T-cell (primary cell): Measurements from ENCODE around the gene OR6N1. TPM values are rescaled to one million over a fixed set of nuclear protein-coding genes. Genes with fewer than 3 reads are reported as not detected.
A peak's percentile ranks its signal among the peaks of the same experiment; 100 is the strongest.

Experiments used
- ATAC-seq, 4 experiments: fragments of 200-7000 bp in 3 of 4; fragments of 150-1000 bp in 1 of 4; cut with Tn5 transposase; replicated peaks in 1 of 4; 1 replicate in 3 of 4; 2 replicates in 1 of 4; pipeline ENCODE4 v1.10.0; 2021; ENCODE audit warnings: moderate library complexity in 3 of 4, mild to moderate bottlenecking in 2 of 4, moderate number of reproducible peaks in 1 of 4
- CTCF ChIA-PET, 2 donors: fragments of 300-600 bp; sonication (Branson Sonifier 250); formaldehyde crosslinking; loops; one replicate each; lab custom pipeline; 2022; ENCODE audit warnings: antibody characterized with exemption in 2 of 2; lab: Charles Lee
- POLR2A ChIA-PET, 2 donors: fragments of 300-600 bp; sonication (Branson Sonifier 250); formaldehyde crosslinking; loops; one replicate each; lab custom pipeline; 2022; ENCODE audit warnings: antibody characterized with exemption in 2 of 2; lab: Charles Lee
- DNase-seq, 35 experiments: peaks; one replicate each; pipeline versions ENCODE4 v3.0.0 to v3.0.0-alpha.2; 2013 to 2023
- H3K27ac ChIP-seq: one replicate; pipeline ENCODE4 v1.5.1; 2013; ENCODE audit warnings: low read length
- H3K27me3 ChIP-seq, 2 experiments: replicated peaks in 1 of 2; 1 replicate in 1 of 2; 2 replicates in 1 of 2; pipeline versions ENCODE4 v1.6.1 to v1.7.0; 2013; ENCODE audit warnings: low read length in 1 of 2, mixed read lengths in 1 of 2; ENCODE audit not compliant: control insufficient read depth in 2 of 2, insufficient read depth in 2 of 2; ENCODE audit errors: extremely low read depth in 1 of 2
- H3K36me3 ChIP-seq, 2 donors: 1 replicate in 1 of 2; 2 replicates in 1 of 2; pipeline versions ENCODE4 v1.6.1 to v1.7.0; 2013; ENCODE audit warnings: low read length in 1 of 2; ENCODE audit not compliant: control insufficient read depth in 2 of 2, insufficient read depth in 1 of 2; ENCODE audit errors: extremely low read depth in 1 of 2
- H3K4me1 ChIP-seq, 2 experiments: 1 replicate in 1 of 2; 2 replicates in 1 of 2; pipeline versions ENCODE4 v1.6.1 to v1.7.0; 2013; ENCODE audit warnings: low read length in 2 of 2, mixed read lengths in 1 of 2; ENCODE audit not compliant: insufficient read depth in 2 of 2, control insufficient read depth in 1 of 2; ENCODE audit errors: extremely low read depth in 1 of 2
- H3K4me3 ChIP-seq, 2 donors: 1 replicate in 1 of 2; 2 replicates in 1 of 2; pipeline versions ENCODE4 v1.5.1 to v1.7.0; 2013; ENCODE audit warnings: mild to moderate bottlenecking in 2 of 2, low read length in 1 of 2, moderate library complexity in 1 of 2; ENCODE audit not compliant: control insufficient read depth in 1 of 2; ENCODE audit errors: extremely low read depth in 1 of 2
- H3K9me3 ChIP-seq: 2 replicates; pipeline ENCODE4 v1.7.0; 2013
- H3K27ac Mint-ChIP-seq, 2 donors: one replicate each; pipeline ENCODE4 v1.8.0; 2020 to 2021; ENCODE audit warnings: mild to moderate bottlenecking in 2 of 2, mixed read lengths in 2 of 2
- H3K27me3 Mint-ChIP-seq, 2 donors: one replicate each; pipeline ENCODE4 v1.8.0; 2021 to 2022; ENCODE audit warnings: mixed read lengths in 2 of 2
- H3K36me3 Mint-ChIP-seq: one replicate; pipeline ENCODE4 v1.8.0; 2021; ENCODE audit warnings: mixed read lengths
- H3K4me1 Mint-ChIP-seq, 3 donors: one replicate each; pipeline ENCODE4 v1.8.0; 2020 to 2022; ENCODE audit warnings: mixed read lengths in 3 of 3, mild to moderate bottlenecking in 1 of 3
- H3K4me3 Mint-ChIP-seq, 3 donors: one replicate each; pipeline ENCODE4 v1.8.0; 2020 to 2022; ENCODE audit warnings: mild to moderate bottlenecking in 3 of 3, mixed read lengths in 3 of 3, moderate library complexity in 3 of 3
- H3K9me3 Mint-ChIP-seq, 3 donors: one replicate each; pipeline ENCODE4 v1.8.0; 2020 to 2022; ENCODE audit warnings: mixed read lengths in 3 of 3
- WGBS: methylation state at CpG from one replicate; pipeline ENCODE4 v1.1.5; 2013; ENCODE audit warnings: missing lambda C conversion rate; ENCODE audit not compliant: insufficient coverage; 5-methylcytosine and 5-hydroxymethylcytosine counted together
- total RNA-seq, 35 experiments: library from RNA in 6 of 35; stranded (reverse) in 6 of 35; fragments of 120-200 nt in 1 of 35; gene quantifications; one replicate each; pipeline versions ENCODE4 v1.2.1 to v1.2.4 and lab custom pipeline; 2013 to 2026

Gene OR6N1
- total RNA-seq, 5 donors from 2014 or later (not counting 1 experiment from before 2014, with no cell fraction given): not detected

DNA sequence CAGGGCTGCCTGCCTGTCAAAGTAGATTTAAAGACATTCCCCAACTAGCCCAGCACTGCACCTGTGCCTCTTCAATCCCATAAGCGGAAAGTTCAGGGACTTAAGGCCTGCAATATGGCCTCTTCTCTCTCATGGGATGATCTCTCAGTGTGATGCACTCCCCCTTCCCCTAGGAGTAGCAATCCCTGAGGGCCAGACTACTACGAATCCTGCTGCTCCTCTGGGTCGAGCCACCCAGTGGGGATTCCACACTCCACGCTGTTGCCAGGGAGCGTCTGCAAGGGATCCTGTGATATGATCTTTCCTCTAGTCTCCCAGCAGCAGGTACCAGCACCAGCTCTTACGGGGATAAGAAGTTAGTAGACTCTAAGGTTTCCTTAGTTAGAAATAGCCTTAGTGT lies 22.3 kb upstream of the OR6N1 start:
- no peak for ATAC-seq
- 100% methylated on average over 1 of the region's 6 CpGs for WGBS
- Mint-ChIP-seq H3K36me3 (no peaks in the 10 kb centered on the region), H3K27ac (no peak overlapping the region), H3K27me3 (peaks cover 0 to 15% of the 10 kb centered on the region in 2 donors), H3K9me3 (no peaks in the 10 kb centered on the region), H3K4me3 (no peak overlapping the region), H3K4me1 (no peaks in the 10 kb centered on the region)
- H3K4me3 ChIP-seq: no peak overlapping the region
- H3K9me3 ChIP-seq: no peaks in the 10 kb centered on the region
- no peaks in the 10 kb centered on the region for H3K4me1 ChIP-seq
- H3K27me3 ChIP-seq: no peaks in the 10 kb centered on the region
- ChIA-PET POLR2A (no interaction called here), CTCF (interaction anchor here (0.5 to 2.6 kb wide), 7 partner anchors 25 to 587 kb away, joined by 3 to 13 read pairs (median 3); no protein-coding TSS in a partner anchor)
- no peak overlapping the region for H3K27ac ChIP-seq
- DNase-seq: no peak
- H3K36me3 ChIP-seq: no peaks in the 10 kb centered on the region

DNA sequence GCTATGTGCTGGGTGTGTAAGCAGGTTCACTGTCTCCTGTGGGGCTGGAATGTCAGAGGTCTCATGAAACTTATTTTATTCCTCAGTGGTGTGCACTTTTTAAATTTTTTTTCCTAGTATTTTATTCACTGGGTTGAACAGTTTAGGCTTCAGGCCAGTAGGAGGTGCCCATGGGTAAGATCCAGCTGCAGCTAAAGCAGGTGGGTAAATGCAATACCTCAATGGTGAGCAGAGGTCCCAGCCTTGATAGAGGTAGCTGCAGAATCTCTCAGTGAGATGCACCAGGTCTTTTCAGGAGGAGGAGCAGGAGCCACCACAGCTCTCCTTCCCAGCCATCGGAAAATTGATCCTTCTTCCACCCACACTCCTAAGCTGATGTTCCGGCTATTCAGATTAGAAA lies 21.6 kb upstream of the OR6N1 start:
- peak in 28 of 35 experiments; percentile 3 to 54 (median 22) for DNase-seq
- Mint-ChIP-seq H3K9me3 (no peaks in the 10 kb centered on the region), H3K4me1 (no peaks in the 10 kb centered on the region), H3K27ac (no peak overlapping the region), H3K4me3 (no peak overlapping the region), H3K36me3 (no peaks in the 10 kb centered on the region), H3K27me3 (peaks cover 0 to 15% of the 10 kb centered on the region in 2 donors)
- Histone ChIP-seq H3K4me1 (no peaks in the 10 kb centered on the region), H3K4me3 (no peak overlapping the region), H3K27me3 (no peaks in the 10 kb centered on the region), H3K36me3 (no peaks in the 10 kb centered on the region), H3K27ac (no peak overlapping the region), H3K9me3 (no peaks in the 10 kb centered on the region)
- CTCF ChIA-PET: interaction anchor here (0.5 to 2.6 kb wide), 7 partner anchors 25 to 587 kb away, joined by 3 to 13 read pairs (median 3); no protein-coding TSS in a partner anchor
- WGBS: no CpG with 5 or more reads among the region's 2 CpGs
- POLR2A ChIA-PET: no interaction called here
- peak in 2 of 4 experiments; percentile 35 to 62 for ATAC-seq

DNA sequence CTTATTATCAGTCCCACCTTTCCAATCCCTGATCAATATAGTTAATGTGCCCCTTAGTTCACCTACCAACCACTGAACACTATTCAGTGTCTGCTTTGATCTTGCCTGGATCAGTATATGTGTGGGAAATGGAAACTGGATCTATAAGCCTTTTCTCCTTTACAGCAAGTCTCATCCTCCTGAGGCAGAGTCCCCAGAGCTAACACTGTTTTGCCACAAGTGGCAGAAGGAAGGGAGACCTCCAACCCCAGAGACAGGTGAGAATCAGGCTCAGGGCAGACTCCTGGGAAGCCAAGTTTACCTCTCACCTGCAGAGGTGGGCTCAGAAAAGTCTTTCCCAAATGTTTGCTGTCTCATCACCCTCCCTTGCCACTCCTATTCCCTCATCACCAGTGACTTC lies 9.1 kb upstream of the OR6N1 start, which contains the start of gene OR6N2:
OR6N2 (minus strand) TSS at position 101 of the 400 bp plus-strand sequence. CDS start 3,569 bp downstream, outside the sequence.
- Histone ChIP-seq H3K36me3 (no peaks in the 10 kb centered on the region), H3K27me3 (peaks cover 0 to 2% of the 10 kb centered on the region in 2 experiments), H3K9me3 (no peaks in the 10 kb centered on the region), H3K4me3 (no peak within 1 kb of the TSS), H3K27ac (no peak within 1 kb of the TSS), H3K4me1 (no peaks in the 10 kb centered on the region)
- ChIA-PET POLR2A (no interaction called here), CTCF (no interaction called here)
- DNase-seq (no peak), ATAC-seq (no peak)
- Mint-ChIP-seq H3K27ac (no peak within 1 kb of the TSS), H3K27me3 (peaks cover 2 to 13% of the 10 kb centered on the region in 2 donors), H3K9me3 (no peaks in the 10 kb centered on the region), H3K36me3 (no peaks in the 10 kb centered on the region), H3K4me3 (no peak within 1 kb of the TSS), H3K4me1 (peaks cover 0 to 5% (median 4%) of the 10 kb centered on the region in 3 donors)

DNA sequence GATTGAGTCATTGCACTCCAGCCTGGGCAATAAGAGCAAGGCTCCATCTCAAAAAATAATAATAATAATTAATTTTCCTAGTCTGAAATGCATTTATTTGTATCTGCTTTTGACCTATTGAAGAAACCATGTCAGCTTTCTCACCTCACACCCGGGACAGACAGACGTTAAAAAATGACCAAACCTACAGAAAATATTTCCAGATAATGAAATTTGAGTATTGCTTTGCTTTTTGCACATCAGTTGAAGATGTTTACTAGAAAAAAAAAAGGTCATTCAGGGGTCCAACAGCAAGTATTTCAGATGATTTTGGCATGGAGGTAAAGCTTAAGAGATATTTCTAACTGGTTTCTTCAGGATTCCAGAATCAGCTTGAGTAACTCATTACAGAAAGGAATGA lies 17.6 kb downstream of the OR6N1 start, which contains the start of gene OR6K6:
OR6K6 (plus strand) TSS at position 301 of the 400 bp plus-strand sequence. CDS start 168 bp downstream, outside the sequence.
- POLR2A ChIA-PET: no interaction called here
- no CpG with 5 or more reads among the region's 2 CpGs for WGBS
- no peaks in the 10 kb centered on the region for H3K4me1 ChIP-seq
- no peak within 1 kb of the TSS for H3K27ac ChIP-seq
- no peak within 1 kb of the TSS for H3K27ac Mint-ChIP-seq
- H3K4me3 Mint-ChIP-seq: no peak within 1 kb of the TSS
- H3K36me3 Mint-ChIP-seq: no peaks in the 10 kb centered on the region
- ATAC-seq (no peak), DNase-seq (no peak)
- peaks cover 19 to 29% of the 10 kb centered on the region in 2 donors for H3K27me3 Mint-ChIP-seq
- H3K4me1 Mint-ChIP-seq: no peaks in the 10 kb centered on the region
- no peaks in the 10 kb centered on the region for H3K36me3 ChIP-seq
- no peaks in the 10 kb centered on the region for H3K9me3 ChIP-seq
- peaks cover 0 to 4% (median 2%) of the 10 kb centered on the region in 3 donors for H3K9me3 Mint-ChIP-seq
- H3K4me3 ChIP-seq: no peak within 1 kb of the TSS
- CTCF ChIA-PET: no interaction called here
- H3K27me3 ChIP-seq: peaks cover 0 to 11% of the 10 kb centered on the region in 2 experiments

DNA sequence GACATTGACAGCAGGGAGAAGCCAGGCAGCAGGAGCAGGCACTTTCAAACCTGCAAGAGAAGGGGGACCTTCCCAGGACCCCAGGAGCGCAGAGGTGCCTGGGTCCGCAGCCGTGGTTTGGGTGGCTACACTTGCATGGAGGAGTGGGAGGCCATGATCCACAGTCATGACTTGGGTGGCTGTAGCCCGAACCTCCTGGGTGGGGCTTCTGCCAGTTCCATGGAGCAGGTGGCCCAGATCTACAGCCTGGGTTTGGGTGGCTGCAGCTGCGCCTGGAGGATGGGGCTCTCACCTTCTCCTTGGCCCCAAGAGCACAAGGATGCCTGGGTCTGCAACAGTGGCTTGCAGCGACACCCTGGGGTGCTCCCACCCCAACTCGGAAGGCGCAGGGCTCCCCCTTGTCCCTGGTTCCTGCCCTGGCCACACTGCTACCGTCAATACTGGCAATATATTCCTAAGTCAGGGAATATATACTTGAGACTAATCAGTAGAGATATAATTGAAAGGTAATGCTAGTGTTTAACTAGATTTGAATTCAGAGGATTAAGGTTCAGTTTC lies 19.8 kb downstream of the OR6N1 start:
- H3K4me3 Mint-ChIP-seq: no peak overlapping the region
- ChIA-PET POLR2A (no interaction called here), CTCF (interaction anchor here in 1 of 2 donors (0.6 kb wide), 1 partner anchor 1163 kb away, joined by 3 read pairs; no protein-coding TSS in a partner anchor)
- peaks cover 0 to 2% (median 0%) of the 10 kb centered on the region in 3 donors for H3K9me3 Mint-ChIP-seq
- H3K4me1 Mint-ChIP-seq: no peaks in the 10 kb centered on the region
- 87% methylated on average over 5 of the region's 9 CpGs for WGBS
- ATAC-seq: no peak
- no peak overlapping the region for H3K27ac Mint-ChIP-seq
- no peaks in the 10 kb centered on the region for H3K36me3 Mint-ChIP-seq
- H3K27ac ChIP-seq: no peak overlapping the region
- H3K27me3 Mint-ChIP-seq: peaks cover 17 to 19% of the 10 kb centered on the region in 2 donors
- peaks cover 0 to 11% of the 10 kb centered on the region in 2 experiments for H3K27me3 ChIP-seq
- H3K36me3 ChIP-seq: no peaks in the 10 kb centered on the region
- no peaks in the 10 kb centered on the region for H3K9me3 ChIP-seq
- no peak overlapping the region for H3K4me3 ChIP-seq
- no peaks in the 10 kb centered on the region for H3K4me1 ChIP-seq
- DNase-seq: no peak

DNA sequence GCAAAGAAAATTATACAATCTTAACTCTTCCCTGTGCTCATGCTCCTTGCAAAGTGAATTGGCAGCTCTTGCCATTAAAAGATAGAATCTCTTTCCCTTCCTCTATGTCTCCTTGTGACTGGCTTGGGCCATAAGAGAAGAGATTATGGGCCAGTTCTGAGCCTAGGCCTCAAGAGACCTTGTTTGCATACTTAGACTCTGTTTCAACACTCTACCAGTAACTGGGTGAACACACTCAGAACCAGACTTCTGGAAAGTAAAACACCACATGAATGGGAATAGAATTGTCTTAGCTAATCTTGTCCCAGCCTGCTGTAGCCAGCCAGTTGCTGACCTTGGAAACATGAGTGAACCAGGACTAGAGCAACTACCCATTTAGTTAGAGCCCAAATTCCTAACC lies 36.1 kb downstream of the OR6N1 start:
- Mint-ChIP-seq H3K27ac (no peak overlapping the region), H3K4me1 (no peaks in the 10 kb centered on the region), H3K36me3 (no peaks in the 10 kb centered on the region), H3K9me3 (no peaks in the 10 kb centered on the region), H3K27me3 (peaks cover 12 to 15% of the 10 kb centered on the region in 2 donors), H3K4me3 (no peak overlapping the region)
- POLR2A ChIA-PET: no interaction called here
- DNase-seq (no peak), ATAC-seq (no peak)
- no peaks in the 10 kb centered on the region for H3K9me3 ChIP-seq
- H3K4me3 ChIP-seq: no peak overlapping the region
- H3K4me1 ChIP-seq: no peaks in the 10 kb centered on the region
- H3K27ac ChIP-seq: no peak overlapping the region
- CTCF ChIA-PET: no interaction called here
- H3K27me3 ChIP-seq: no peaks in the 10 kb centered on the region
- no peaks in the 10 kb centered on the region for H3K36me3 ChIP-seq
